Measurements from ENCODE around the gene RAC3. TPM values are rescaled to one million over a fixed set of nuclear protein-coding genes. Genes with fewer than 3 reads are reported as not detected.
A peak's percentile ranks its signal among the peaks of the same experiment; 100 is the strongest.

The RAC3 gene
- total and polyA plus RNA-seq, 2 donors, result 5.9 to 10.4 TPM

DNA sequence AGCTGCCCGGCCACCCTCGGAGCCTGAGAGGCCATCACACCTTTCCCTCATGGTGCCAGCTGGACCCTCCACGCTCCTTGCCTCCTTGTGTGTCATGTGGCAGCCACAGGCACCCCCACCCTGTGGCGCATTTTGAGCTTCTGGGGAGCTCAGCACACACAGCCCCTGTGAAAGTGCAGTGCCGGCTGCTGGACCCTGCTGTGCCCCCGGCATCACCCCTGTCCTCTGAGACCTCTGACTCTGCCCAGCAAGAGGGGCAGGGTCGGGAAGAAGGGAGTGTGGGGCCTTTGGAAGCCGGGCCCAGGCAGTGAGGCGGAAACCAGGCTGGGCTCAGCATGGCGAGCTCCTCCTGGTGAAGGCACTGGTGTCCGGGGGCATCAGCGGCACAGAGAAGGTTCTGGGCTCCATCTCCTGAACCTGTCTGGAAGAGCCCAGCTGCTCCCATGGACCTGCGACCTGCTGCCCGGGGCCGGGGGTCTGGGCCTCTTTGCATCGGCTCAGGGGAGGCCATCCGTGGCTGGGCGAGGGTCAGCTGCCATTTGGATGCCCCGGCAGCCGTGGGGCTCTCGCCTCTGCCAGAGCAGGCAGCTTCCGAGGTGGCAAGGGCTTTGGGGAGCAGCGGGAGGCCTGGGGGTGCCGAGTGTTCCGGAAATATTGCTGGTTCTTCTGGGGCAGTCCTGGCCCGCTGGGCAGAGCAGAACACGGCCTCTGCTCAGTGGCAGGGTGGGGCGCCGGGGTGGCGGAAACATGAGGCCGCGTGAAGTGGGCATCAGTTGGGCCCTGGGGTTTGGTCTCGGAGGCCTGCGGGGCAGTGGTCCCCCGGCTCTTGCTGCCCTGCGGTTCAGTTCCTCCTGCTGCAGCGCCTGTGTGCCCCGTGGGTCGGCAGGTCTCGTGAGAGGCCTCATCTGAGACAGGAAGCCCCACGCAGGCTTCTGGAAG lies 26.7 kb upstream of the RAC3 start:
- 91% methylated on average over 41 of the region's 41 CpGs for WGBS
- DNase-seq (ENCODE audit: extremely low spot score), result no peak
- Histone ChIP-seq H3K36me3 (ENCODE audit: insufficient read depth) (no peaks in the 10 kb centered on the region), H3K4me1 (ENCODE audit: insufficient read depth) (no peaks in the 10 kb centered on the region), H3K27ac (ENCODE audit: low read depth) (peak overlapping the region; percentile 0), H3K4me3 (ENCODE audit: low read depth, low read length) (no peak overlapping the region)

DNA sequence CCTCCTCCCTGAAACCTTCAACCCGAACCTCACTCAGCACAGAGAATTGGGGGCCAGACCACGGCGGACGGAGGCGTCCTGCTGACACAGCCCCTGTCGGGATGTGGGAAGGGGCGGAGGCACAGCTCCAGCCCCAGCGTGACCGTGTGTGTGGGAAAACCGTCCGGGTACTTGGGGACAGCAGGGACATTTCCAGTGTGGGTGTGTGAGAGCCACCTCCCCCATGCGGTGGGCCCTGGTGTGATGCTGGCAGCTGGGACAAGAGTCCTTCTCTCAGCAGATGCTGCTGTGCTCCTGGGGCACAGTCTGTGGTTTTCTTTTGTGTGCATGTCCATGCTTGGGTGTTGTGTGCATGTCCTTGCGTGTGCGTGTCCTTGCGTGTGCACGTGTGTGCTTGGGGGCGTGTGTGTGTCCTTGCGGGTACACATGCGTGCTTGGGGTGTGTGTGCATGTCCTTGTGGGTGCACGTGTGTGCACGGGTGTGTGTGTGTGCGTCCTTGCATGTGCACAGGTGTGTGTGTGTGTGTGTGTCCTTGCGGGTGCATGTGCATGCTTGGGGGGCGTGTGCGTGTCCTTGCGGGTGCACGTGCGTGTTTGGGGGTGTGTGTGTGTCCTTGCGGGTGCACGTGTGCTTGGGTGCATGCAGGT lies 25.7 kb upstream of the RAC3 start:
- no peak overlapping the region for H3K27ac ChIP-seq (ENCODE audit: low read depth)
- H3K4me1 ChIP-seq (ENCODE audit: insufficient read depth), result no peaks in the 10 kb centered on the region
- WGBS, result 85% methylated on average over 30 of the region's 30 CpGs
- no peak overlapping the region for H3K4me3 ChIP-seq (ENCODE audit: low read depth, low read length)
- H3K36me3 ChIP-seq (ENCODE audit: insufficient read depth), result no peaks in the 10 kb centered on the region
- no peak for DNase-seq (ENCODE audit: extremely low spot score)

- H3K4me3 ChIP-seq (ENCODE audit: low read depth, low read length), result no peak overlapping the region
- no peak for DNase-seq (ENCODE audit: extremely low spot score)
- 53% methylated on average over 24 of the region's 24 CpGs for WGBS
- no peaks in the 10 kb centered on the region for H3K4me1 ChIP-seq (ENCODE audit: insufficient read depth)
- no peak overlapping the region for H3K27ac ChIP-seq (ENCODE audit: low read depth)
- H3K36me3 ChIP-seq (ENCODE audit: insufficient read depth), result no peaks in the 10 kb centered on the region
Measured at GRCh38 chr17:82006468-82007227, 24.8 kb upstream of the RAC3 start.

GRCh38 chr17:82007228-82007494 lies 24.3 kb upstream of the RAC3 start:
- Histone ChIP-seq H3K27ac (ENCODE audit: low read depth) (no peak overlapping the region), H3K4me3 (ENCODE audit: low read depth, low read length) (no peak overlapping the region), H3K36me3 (ENCODE audit: insufficient read depth) (no peaks in the 10 kb centered on the region), H3K4me1 (ENCODE audit: insufficient read depth) (no peaks in the 10 kb centered on the region)
- no peak for DNase-seq (ENCODE audit: extremely low spot score)
- WGBS, result 80% methylated on average over 6 of the region's 6 CpGs

- DNase-seq (ENCODE audit: extremely low spot score), result no peak
- Histone ChIP-seq H3K36me3 (ENCODE audit: insufficient read depth) (no peaks in the 10 kb centered on the region), H3K27ac (ENCODE audit: low read depth) (no peak overlapping the region), H3K4me1 (ENCODE audit: insufficient read depth) (no peaks in the 10 kb centered on the region), H3K4me3 (ENCODE audit: low read depth, low read length) (no peak overlapping the region)
- WGBS, result 89% methylated on average over 30 of the region's 30 CpGs
Measured at GRCh38 chr17:82007495-82008257, 23.8 kb upstream of the RAC3 start.

DNA sequence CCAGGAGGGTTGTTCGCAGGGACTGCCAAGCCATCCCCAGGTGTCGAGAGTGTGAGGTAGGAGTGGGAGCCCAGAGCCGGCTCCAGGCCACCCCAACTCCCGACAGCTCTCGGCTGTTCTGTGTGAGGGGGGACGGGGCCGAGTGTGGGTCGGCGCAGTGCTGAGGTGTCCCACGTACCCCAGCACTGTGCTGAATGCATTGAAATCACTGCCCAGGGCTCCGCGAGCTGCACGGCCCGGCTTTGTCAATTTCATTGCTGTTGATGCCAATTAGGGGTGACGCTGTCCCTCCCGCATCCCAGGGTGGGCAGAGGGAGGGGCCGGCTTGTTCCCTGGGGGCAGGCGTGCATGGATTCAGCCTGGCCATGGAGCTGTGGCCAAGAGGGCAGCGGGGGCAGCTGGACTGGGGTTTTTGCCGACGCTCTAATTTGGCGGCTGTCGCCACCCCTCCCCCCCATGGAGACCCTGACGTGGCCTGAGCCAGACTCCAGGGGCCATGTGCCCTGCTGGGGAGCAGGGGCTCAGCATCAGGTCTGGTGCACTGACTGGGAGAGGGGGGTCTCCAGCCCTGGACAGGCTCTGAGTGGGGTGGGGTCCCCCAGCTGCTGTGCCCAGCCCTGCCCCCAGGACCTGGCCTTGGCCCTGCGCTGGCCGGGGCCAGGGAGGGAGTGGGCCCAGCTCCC lies 23.1 kb upstream of the RAC3 start:
- H3K27ac ChIP-seq (ENCODE audit: low read depth), result no peak overlapping the region
- no peaks in the 10 kb centered on the region for H3K4me1 ChIP-seq (ENCODE audit: insufficient read depth)
- 83% methylated on average over 26 of the region's 26 CpGs for WGBS
- no peaks in the 10 kb centered on the region for H3K36me3 ChIP-seq (ENCODE audit: insufficient read depth)
- DNase-seq (ENCODE audit: extremely low spot score), result no peak
- H3K4me3 ChIP-seq (ENCODE audit: low read depth, low read length), result no peak overlapping the region

- no peaks in the 10 kb centered on the region for H3K4me1 ChIP-seq (ENCODE audit: insufficient read depth)
- no peak overlapping the region for H3K27ac ChIP-seq (ENCODE audit: low read depth)
- 91% methylated on average over 28 of the region's 28 CpGs for WGBS
- H3K36me3 ChIP-seq (ENCODE audit: insufficient read depth), result no peaks in the 10 kb centered on the region
- no peak overlapping the region for H3K4me3 ChIP-seq (ENCODE audit: low read depth, low read length)
- no peak for DNase-seq (ENCODE audit: extremely low spot score)
Measured at GRCh38 chr17:82008941-82009405, 22.5 kb upstream of the RAC3 start.

DNA sequence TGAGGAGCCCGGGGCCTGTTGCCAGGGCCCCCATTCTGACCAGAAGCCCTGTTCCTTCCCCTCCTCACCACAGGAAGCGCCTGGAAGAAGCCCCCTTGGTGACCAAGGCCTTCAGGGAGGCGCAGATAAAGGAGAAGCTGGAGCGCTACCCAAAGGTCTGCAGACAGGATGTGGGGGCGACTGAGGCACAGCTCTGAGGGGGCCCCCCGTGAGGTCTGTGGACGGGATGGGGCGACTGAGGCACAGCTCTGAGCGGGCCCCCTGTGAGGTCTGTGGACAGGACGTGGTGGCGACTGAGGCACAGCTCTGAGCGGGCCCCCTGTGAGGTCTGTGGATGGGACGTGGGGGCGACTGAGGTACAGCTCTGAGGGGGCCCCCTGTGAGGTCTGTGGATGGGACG lies 22.1 kb upstream of the RAC3 start:
- no peak for DNase-seq (ENCODE audit: extremely low spot score)
- Histone ChIP-seq H3K27ac (ENCODE audit: low read depth) (no peak overlapping the region), H3K4me1 (ENCODE audit: insufficient read depth) (no peaks in the 10 kb centered on the region), H3K36me3 (ENCODE audit: insufficient read depth) (no peaks in the 10 kb centered on the region), H3K4me3 (ENCODE audit: low read depth, low read length) (no peak overlapping the region)
- WGBS, result 87% methylated on average over 15 of the region's 15 CpGs

- WGBS, result 93% methylated on average over 39 of the region's 39 CpGs
- no peak overlapping the region for H3K27ac ChIP-seq (ENCODE audit: low read depth)
Measured at GRCh38 chr17:82010575-82011525, 20.6 kb upstream of the RAC3 start.

GRCh38 chr17:82011617-82012187 lies 19.8 kb upstream of the RAC3 start:
- Histone ChIP-seq H3K4me3 (ENCODE audit: low read depth, low read length) (no peak overlapping the region), H3K36me3 (ENCODE audit: insufficient read depth) (no peaks in the 10 kb centered on the region), H3K4me1 (ENCODE audit: insufficient read depth) (no peaks in the 10 kb centered on the region), H3K27ac (ENCODE audit: low read depth) (no peak overlapping the region)
- WGBS, result 91% methylated on average over 19 of the region's 19 CpGs
- no peak for DNase-seq (ENCODE audit: extremely low spot score)

More at GRCh38 chr17:82010575-82011525, 20.6 kb upstream of the RAC3 start:
- H3K4me3 ChIP-seq (ENCODE audit: low read depth, low read length), result no peak overlapping the region
- DNase-seq (ENCODE audit: extremely low spot score), result no peak
- H3K4me1 ChIP-seq (ENCODE audit: insufficient read depth), result no peaks in the 10 kb centered on the region
- no peaks in the 10 kb centered on the region for H3K36me3 ChIP-seq (ENCODE audit: insufficient read depth)

DNA sequence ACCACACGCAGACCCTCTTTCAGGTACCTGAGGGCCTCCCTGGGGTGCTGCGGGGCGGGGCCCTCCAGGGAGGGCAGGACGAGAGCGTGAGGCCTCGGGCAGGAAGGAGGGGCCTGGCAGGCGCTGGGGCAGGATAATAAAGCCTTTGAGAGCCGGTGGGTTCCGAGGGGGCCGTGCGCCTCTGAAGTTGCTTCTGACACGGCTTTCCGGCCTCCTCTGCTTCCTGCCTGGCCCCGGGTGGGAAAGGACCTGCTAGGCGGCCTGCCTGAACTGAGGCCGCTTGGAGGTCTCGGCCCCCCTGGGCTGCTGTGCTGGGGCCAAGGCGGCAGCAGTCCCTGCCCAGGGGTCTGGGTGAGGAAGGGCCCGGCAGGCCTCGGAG lies 19.2 kb upstream of the RAC3 start:
- Histone ChIP-seq H3K27ac (ENCODE audit: low read depth) (no peak overlapping the region), H3K4me1 (ENCODE audit: insufficient read depth) (no peaks in the 10 kb centered on the region), H3K4me3 (ENCODE audit: low read depth, low read length) (no peak overlapping the region), H3K36me3 (ENCODE audit: insufficient read depth) (no peaks in the 10 kb centered on the region)
- no peak for DNase-seq (ENCODE audit: extremely low spot score)
- WGBS, result 72% methylated on average over 20 of the region's 20 CpGs

Data from urinary bladder (tissue), 4 donors.